Astrocyte of the hippocampus (primary cell): ENCODE data around the gene SPINDOC.
"Not testable (repeated sequence)": the region's sequence is repeated elsewhere in the genome, so short reads cannot be mapped to it uniquely, and the experiment has no call there.

ENCODE experiments used
- DNase-seq: peaks from one replicate; pipeline ENCODE4 v3.0.0; 2011; ENCODE audit warnings: low read depth, low spot score

Gene SPINDOC

DNA sequence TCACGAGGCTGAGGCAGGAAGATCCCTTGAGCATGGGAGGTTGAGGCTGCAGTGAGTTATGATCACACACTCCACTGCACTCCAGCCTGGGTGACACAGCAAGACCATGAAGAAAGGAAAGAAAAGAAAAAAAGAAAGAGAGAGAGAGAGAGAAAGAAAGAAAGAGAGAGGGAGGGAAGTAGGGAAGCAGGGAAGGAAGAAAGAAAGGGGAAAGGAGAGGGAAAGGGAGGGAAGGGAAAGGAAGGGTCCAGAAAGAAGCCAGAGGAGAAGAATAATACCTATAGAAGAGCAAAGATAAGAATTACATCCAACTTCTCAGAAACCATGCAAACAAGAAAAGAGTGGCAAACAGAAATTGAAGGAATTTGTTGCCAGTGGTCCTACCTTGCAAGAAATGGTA is 27.4 kb upstream of the SPINDOC start:
- no peak for DNase-seq

DNA sequence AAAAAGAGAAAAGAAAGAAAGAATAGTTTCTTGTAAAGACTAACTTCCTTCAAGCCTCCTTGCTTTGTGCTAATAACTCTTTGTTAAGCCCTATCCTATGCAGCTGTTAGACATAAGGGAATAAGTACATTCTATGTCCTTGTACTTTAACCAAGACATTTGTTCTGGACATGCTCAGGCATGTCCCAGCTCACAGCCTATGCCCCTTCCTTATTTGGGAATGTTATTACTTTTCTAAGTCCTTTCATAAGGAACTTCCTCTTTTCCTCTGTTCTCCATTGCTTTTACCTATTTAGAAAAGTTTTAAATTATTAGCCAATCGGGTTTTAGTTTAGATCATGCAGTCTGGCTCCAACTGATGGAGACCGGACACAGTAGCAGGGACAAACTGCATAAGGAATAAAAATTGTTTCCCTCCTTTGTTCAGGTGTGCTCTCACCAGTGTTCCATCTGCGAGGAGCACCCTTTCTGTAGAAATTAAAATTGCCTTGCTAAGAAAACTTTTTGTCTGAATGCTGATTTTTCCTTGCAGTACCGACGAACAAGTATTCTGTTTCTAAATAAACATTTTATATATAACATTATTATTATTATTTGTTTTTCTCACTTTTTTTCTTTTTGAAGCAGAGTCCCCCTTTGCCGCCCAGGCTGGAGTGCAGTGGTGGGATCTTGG is 21.6 kb upstream of the SPINDOC start:
- DNase-seq, result no peak

DNA sequence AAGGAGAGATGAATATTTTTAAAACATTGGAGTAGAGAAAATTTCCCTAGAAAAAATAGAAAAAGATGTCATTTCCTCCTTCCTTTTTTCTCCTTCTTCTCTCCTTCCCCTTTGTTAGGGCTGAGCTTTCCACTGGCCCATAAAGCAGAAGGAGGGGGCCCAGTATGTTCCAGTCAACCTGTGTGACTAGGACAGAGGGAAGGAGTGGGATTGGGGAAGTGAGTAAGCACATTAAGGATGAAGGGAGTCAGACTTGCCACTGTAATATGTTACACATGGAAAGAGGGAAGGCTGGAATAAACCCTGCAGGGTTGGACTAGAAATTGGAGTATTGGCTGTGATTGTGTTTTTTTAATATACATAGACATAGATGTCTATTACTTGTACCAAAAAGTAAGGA is 20.1 kb upstream of the SPINDOC start:
- no peak for DNase-seq

DNA sequence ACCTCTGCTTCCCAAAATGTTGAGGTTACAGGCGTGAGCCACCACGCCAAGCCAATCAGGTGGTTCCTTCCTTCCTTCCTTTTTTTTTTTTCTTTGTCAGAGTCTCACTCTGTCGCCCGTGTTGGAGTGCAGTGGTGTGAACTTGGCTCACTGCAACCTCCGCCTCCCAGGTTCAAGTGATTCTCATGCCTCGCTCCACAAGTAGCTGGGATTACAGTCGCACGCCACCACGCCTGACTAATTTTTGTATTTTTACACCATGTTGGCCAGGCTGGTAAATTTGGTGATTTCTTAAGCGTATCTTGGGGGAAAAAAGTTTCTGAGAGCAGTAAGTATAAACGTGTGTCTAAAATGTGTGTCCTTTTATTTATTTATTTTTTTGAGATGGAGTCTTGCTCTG is 18.2 kb upstream of the SPINDOC start:
- no peak for DNase-seq

DNA sequence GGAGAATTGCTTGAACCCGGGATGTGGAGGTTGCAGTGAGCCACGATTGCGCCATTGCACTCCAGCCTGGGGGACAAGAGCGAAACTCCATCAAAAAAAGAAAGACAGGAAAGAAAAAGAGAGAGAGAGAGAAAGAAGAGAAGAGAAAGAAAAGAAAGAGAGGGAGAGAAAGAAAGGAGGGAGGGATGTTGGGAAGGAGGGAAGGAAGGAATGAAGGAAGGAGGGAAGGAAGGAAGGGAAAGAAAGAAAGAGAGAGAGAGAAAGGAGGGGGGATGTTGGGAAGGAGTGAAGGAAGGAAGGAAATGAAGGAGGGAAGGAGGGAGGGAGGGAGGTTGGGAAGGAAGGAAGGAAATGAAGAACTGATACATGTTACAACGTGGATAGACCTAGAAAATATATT is 12.3 kb upstream of the SPINDOC start:
- no peak for DNase-seq

DNA sequence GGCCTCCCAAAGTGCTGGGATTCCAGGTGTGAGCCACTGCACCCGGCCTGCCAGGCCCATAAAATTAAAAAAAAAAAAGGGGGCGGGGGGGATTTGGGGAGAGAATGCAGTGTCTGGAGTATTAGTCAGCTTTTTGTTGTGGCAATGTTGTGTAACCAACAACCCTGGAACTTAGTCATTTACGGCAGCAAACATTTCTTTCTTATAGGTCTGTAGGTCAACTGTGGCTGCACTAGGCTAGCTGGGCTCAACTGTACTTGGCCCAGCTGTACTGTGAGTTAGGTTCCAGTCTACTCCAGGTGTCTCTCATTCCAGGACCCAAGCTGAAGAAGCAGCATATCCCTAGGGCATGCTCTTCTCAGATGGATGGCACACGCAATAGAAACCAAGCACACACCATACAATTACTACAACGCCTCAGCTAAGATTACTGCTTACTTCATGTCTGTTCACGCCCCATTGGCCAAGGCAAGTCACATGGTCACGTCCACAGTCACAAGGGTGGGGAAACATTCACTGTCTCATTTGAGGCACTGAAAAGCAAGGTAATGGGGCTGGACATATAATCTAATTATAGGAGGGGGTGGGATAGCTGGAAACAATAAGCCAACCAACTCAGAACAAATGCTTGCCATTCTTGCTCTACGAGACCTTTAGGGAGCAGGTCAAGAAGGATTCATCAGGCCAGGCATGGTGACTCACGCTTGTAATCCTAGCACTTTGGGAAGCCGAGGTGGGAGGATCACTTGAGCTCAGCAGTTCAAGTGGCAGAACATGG is 10.4 kb upstream of the SPINDOC start:
- DNase-seq, result no peak

DNA sequence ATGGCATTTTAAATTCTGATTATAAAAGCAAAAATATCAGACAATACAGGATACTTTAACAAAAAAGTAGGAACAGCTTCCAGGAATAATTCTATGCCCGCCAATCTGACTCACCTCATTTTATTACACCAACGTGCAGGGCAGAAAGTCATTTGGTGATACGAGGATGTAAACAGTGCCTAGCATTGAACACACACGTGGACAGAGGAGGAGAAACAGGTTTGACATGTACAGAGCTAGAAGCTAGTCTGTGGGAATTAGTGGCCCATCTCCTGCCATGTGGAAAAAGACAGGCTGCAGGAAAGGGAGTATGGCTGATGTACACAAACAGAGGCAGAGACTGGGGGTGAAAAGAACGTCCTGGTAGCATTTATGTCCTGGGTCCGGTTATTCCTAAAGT is 9.0 kb upstream of the SPINDOC start:
- no peak for DNase-seq

DNA sequence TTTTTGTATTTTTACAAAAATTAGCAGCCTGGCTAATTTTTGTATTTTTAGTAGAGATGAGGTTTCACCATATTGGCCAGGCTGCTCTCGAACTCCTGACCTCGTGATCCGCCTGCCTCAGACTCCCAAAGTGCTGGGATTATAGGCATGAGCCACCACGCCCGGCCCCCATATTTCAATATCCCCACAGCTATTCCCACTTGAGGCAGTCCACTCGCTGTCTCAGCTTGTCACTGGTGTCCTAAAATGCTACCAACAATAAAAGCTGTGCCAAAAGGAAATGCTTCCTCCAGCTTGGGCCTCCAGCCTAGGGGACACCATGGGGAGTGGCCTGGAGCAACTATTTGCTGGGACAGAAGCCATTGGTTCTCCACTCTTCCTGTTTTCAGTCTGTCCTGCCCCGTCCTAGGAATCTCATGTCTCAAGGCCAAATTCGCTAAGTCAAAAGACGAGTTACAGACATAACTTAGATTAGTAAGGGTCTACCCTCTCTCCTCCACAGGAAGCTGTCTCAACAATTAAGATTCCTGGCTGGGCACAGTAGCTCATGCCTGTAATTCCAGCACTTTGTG is 7.3 kb upstream of the SPINDOC start:
- DNase-seq, result no peak

DNA sequence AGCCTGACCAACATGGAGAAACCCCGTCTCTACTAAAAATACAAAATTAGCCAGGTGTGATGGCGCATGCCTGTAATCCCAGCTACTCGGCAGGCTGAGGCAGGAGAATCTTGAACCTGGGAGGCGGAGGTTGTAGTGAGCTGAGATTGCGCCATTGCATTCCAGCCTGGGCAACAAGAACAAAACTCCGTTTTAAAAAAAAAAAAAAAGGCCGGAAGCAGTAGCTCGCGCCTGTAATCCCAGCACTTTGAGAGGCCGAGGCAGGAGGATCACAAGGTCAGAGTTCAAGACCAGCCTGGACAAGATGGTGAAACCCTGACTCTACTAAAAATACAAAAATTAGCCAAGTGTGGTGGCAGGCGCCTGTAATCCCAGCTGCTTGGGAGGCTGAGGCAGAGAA is 2.9 kb upstream of the SPINDOC start:
- not testable (repeated sequence) for DNase-seq

DNA sequence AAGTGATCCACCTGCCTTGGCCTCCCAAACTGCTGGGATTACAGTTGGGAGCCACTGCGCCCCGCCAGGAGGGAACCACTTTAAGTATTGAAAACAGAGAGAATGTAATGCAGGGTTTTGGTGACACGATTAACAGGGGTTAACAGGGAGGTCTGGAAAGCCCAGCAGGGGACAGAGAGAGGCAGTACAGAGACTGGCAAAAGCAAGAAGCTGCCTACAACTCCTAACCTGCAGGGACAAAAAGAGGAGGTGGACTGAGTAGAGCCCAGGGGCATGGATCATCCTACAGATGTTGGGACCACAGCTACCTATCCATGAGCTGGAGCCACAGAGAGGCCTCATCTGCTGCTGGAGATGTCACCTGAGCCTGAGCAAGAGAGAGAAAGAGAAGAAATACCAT is 1.7 kb upstream of the SPINDOC start:
- DNase-seq, result no peak

DNA sequence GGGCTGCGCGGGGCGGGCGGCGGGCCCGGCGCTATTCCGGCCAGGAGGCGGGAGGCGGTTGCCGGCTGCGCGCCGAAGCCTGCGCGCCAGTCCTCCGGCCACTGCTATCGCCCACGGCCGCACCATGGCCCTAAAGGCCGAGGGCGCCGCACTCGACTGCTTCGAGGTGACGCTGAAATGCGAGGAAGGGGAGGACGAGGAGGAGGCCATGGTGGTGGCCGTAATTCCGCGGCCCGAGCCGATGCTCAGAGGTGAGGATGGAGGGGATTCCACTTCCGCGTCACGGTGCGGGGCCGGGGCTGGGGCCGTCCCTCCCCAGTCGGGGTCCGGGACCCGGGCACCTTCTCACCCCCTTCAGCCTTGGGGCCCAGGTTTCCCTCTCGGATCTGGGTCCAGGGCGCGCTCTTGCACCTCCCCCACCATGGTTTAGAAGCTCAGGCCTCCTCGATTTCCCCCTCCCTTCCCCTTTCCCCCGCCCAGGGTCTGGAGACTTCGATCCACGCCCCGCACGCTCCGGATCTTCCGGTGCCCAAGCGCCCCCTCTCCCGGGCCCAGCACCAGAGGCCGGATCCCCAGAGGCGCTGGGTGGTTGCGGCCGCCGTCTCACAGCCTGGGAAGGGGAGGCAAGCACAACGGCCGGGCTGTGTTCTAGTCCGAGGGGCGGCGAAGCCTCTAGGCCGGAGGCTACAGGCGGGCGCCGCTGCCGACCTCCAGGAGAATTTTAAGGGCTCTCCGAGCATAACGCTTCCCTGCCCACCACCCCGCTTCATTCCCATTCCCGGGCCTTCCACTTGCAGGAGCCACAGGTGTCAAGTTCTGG is 517 bp downstream of the SPINDOC start:
- peak; percentile 77 for DNase-seq

DNA sequence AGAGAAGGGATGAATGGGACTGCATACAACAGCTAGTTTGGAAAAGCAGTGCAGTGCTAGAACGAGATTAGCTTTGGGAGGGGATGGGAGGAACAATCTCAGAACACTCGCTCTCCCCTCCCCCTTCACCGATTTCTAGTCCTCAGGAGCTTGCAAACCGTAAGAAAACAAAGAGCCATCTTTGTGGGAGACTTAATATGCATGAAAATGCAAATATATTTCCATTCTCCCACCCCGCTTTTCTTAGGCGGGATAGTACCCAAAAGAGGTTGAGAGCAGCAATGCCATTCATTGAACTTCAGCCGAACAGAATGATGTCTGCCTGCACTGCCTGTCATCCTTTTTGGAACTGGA is 1.1 kb downstream of the SPINDOC start:
- DNase-seq, result no peak

DNA sequence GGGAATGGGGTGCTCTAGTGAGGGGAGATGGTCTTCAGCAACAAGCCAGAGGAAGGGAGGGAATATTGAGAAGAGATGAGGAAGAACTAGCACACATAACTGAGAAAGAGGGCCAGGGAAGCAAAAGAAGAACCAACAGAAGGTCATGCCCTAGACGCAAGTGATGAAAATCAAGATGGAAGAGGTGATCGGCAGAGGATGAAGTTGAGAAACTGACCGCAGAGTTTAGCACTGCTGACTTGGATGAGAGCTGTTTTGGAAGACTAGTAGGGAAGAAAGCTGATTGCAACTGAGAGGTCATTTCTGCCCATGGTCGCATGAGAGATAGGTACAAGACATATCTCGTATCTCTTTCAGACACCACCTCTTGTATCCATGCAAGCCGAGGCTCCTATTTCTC is 2.9 kb downstream of the SPINDOC start:
- no peak for DNase-seq

DNA sequence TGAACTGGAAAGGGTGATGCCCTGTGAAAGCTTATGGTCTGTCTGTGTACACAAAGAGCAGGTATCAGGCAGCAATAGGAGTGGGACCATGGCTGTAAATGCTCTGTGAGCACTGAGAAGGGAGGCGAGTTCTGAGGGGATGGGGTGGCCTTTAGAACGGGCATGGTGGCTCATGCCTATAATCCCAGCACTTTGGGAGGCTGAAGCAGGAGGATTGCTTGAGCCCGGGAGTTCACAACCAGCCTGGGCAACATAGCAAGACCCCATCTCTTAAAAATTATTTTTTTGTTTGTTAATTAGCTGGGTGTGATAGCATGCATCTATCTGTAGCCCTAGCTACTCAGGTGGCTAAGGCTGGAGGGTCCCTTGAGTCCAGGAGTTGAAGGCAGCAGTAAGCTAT is 3.5 kb downstream of the SPINDOC start:
- no peak for DNase-seq

DNA sequence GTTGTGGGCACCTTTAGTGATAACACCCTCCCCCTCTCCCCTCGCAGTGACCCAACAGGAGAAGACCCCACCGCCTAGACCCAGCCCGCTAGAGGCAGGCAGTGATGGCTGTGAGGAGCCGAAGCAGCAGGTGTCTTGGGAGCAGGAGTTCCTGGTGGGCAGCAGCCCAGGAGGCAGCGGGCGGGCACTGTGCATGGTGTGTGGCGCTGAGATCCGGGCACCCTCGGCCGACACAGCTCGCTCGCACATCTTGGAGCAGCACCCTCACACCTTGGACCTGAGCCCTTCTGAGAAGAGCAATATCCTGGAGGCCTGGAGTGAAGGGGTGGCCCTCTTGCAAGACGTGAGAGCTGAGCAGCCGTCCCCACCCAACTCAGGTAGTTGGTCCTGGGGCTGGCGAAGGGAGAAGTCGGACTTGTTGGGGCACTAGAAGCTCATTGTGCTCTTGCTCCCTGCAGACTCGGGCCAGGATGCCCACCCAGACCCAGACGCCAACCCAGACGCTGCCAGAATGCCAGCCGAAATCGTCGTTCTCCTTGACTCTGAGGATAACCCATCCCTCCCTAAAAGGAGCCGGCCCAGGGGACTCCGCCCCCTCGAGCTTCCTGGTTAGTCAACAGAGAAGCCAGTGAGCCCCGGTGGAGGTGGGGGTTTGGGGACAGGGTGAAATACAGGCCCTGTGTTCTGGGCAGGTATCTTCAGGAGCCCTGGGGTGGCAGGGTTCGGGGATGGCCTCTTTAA is 4.7 kb downstream of the SPINDOC start:
- DNase-seq, result no peak

DNA sequence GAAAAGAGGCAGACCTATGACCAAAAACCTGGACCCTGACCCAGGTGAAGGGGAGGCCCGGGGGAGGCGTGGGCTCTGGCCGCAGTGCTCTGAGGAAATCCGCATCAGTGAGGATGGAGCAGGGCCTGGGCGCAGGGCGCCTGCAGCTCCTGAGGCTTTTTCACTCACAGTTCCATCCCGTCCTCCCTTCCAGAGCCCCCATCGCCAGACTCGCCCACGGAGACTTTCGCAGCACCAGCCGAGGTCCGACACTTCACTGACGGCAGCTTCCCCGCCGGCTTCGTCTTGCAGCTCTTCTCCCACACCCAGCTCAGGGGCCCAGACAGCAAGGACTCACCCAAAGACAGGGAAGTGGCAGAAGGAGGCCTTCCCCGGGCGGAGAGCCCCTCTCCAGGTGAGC is 5.4 kb downstream of the SPINDOC start:
- DNase-seq, result no peak

DNA sequence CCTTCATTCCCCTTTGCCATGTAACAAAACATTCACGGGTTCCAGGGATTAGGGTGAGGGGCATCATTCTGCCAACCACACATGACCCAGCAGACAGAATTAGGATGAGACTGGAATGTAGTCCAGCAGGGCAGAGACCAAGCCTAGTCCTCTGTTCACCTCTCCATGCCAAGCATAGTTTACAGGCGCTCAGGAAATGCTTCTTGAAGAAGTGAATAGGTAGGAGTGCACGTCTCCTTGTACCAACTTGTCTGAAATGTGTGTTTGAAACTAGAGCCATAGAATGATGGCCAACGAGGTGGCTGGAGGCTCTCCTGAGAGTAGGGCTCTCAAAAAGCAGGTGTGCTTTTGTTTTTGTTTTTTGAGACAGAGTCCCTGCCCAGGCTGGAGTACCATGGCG is 8.2 kb downstream of the SPINDOC start:
- no peak for DNase-seq

DNA sequence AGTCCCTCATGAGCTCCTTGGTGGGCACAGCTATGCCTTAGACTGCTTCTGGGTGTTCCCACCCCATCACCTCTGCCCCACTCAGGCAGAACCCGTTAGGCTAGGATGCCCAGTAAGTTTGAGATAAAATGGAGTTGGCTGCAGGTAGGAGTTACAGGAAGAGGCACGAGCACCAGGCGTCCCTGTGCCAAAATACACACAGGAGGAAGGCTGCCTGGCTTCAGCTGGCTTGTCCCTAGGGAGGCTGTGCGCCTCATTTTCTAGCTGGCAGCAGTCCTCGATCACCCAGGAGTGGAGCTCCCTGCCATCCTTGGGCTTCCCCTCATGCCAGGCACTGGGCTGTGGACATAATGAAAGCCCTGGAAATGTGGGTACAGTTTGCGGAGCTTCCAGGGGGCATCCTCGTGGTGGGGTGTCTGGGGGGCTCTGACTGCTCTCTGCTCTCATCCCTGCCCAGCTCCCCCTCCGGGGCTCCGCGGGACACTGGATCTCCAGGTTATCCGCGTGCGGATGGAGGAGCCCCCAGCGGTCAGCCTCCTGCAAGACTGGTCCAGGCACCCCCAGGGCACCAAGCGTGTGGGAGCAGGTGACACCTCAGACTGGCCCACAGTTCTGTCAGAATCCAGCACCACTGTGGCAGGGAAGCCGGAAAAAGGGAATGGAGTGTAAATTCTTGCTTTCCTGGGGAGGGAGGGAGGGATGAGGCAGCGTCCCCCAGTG is 13.4 kb downstream of the SPINDOC start:
- no peak for DNase-seq

DNA sequence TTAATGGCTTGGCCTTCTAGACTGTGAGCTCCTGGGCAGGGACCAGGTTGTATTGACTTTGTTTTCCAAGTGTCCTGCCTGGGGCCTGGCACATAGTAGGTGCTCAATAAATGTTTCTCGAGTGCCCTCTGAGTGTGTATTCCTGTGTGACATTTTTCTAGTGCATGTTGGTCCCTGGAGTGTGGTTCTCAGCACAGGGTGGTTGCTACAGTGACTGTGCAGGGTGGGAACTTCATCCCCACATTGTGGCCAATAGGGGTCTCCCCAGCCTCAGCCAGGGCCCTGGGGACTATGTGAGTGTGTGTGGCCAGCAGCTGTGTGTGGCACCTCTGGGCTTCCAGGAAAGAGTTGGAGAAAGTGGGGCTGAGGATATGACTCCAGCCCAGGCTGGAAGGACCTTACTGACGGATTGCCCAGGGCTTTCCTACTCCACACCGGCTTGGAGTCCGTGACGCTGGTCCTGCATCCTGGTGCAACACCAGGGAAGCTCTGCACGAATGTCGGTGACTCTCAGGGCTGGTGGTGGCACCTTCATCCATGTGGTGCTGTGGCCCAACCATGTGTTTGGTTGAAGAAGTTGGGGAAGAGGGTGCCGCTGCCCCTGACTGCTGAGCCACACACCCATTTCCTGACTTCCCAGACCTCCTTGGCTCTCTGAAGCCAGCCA is 16.7 kb downstream of the SPINDOC start:
- peak; percentile 41 for DNase-seq

DNA sequence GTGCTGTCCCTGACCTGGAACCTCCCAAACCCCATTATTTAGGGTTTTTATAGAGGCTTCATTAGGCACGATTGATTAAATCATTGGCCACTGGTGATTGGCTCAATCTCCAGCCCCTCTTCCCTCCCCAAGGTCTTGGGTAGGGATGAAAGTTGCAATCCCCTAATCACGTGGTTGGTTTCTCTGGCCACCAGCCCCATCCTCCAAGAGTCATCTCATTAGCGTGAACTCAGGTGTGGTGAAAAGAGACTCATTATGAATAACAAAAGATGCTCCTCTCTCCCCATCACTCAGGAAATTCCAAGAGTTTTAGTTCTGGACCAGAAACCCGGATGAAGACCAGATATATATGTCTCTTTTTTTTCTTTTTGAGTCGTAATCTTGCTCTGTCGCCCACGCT is 18.1 kb downstream of the SPINDOC start:
- DNase-seq, result no peak
